NK-92 (cell line): ENCODE data around the gene GPRC5B.

Experiments used
- DNase-seq: peaks from one replicate; lab custom pipeline; 2025; ENCODE audit not compliant: unreplicated experiment; lab: John Stamatoyannopoulos, UW

Gene GPRC5B

DNA sequence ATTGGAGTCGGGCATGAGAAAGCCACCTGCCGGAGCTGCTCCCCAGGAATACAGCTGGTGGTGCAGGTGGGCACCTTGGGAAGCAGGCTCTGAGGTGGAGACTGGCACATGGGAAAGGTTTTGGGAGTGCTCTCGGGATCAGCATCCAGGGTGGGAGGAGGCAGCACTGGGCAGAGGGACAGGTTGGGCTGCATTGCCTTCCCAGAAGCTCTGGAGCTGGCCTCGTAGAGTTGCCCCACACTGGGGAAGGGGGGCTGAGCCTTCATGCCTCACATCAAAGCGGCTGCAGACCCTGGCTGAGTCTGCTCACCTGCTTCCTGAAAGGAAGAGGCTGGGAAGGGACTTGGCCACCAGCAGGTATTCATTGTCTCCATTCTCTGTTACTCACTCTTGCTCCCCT is 13.5 kb upstream of the GPRC5B start:
- DNase-seq, result no peak

DNA sequence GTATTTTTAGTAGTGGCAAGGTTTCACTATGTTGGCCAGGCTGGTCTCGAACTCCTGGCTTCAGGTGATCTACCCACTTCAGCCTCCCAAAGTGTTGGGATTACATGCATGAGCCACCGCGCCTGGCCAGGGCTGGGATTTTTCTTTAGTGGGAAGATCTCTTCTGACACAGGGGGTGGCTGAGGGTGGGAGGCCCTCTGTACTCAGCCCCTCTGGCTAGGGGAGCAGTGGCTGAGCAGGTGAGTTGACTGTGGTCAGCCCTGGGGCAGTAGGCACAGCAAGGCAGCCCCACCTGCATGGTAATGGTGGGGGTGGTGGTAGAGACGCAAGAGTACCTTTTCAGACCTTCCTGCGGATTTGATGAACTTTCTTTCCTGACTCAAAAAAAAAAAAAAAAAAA is 12.3 kb upstream of the GPRC5B start:
- DNase-seq, result no peak

DNA sequence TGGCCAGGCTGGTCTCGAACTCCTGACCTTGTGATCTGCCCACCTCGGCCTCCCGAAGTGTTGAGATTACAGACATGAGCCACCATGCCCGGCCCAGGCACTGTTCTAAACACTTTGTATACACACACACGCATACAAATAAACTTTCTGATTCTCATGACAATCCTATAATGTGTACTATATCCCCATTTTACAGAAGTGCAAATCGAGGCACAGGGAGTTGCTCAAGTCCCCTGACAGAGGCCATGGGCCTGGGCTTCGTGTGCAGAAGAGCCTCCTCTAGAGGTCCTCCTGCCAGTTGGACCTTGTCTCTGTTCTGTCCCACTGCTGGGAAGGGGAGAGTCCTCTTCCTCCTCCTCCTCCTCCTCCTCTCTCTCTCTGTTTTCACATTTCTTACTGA is 9.9 kb upstream of the GPRC5B start:
- DNase-seq, result no peak

DNA sequence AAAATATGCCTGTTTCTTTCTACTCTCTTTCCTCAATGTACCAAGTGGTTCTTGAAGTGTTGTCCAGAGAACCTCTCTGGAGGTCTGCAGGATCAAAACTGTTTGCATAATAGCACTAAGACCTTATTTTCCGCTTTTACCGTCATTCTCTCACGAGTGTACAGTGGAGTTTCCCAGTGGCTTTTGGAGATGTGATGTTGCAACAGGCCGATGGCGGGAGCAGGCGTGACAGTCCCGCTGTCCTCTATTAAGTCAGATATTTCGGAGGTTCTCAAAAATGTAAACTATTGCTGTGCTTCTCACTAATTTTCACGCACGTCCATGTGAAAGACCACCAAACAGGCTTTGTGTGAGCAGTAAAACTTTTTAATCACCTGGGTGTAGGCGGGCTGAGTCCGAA is 8.3 kb upstream of the GPRC5B start:
- DNase-seq, result no peak

DNA sequence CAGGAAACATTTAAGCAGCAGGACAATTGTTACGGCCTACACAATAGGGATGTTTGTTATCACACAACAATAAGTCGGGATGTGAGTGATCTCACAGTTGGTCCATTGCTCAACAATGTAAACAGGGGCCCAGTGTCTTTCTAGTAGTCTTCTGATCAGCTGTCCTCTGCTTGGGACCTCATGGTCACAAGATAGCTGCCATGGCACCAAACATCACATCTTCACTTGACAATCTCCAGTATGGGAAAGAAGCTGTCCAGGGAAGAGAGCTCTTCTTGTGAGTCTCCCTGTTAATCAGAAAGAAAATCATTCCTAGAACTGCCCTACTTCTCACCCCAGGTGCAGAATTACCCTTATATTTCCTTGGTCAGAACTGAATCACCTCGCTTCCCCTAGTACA is 6.3 kb upstream of the GPRC5B start:
- no peak for DNase-seq

DNA sequence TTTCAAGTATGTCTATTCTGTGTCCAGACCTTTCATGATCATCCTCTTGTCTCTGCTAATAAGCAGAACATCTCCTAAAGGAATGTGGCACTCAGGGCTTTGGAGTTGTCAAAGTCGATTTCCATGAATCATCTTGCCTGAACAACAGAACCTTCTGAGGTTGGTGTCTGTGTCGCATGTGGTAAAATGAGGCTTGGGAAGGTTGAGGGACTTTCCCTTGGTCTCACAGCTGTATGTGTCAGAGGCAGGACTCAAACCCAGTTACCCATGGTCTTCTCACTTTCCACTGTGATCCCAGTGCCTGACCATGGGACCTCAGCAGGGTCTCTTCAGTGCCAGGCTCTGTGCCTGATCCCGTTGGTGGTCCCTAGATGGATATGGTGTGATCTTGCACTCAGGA is 4.2 kb upstream of the GPRC5B start:
- DNase-seq, result no peak

DNA sequence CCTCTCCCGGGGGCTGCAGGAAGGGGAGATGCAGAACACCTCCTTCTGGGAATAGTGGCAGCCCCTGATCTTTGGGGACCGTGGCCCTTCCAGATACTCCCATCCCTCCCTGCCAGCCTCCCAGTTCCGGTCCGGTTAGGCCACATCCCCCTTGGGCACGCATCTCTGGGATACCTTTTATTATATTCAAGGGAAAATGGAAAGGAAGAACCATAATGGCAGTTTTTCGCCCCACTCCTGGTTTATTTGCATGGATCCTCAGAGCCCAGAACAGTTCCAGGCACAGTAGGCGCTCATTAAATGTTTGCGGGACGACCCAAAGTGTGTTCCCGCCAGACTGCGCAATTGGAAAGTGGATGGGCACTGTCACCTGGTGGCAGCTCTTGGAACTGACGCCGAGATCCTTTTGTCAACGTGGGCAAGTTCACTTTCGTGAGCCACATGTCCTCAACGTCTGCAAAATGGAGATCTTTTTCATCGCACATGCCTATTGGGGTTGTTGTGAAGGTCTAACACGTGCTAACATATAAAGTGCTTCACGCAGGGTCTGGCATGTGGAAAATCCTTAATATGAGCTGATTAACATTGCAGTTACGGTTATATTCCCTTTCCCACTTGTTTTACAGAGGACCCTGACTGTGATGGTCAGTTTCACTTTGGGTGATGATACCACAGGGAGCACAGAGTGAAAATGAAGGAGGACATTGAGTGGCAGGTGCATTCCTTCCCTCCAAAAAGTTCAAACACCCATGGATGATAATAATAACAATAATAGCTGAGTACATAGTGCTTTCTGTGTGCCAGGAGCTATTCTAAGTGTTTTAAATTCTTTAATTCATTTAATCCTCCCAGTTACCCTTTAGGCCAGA is 1.7 kb upstream of the GPRC5B start:
- DNase-seq, result no peak

DNA sequence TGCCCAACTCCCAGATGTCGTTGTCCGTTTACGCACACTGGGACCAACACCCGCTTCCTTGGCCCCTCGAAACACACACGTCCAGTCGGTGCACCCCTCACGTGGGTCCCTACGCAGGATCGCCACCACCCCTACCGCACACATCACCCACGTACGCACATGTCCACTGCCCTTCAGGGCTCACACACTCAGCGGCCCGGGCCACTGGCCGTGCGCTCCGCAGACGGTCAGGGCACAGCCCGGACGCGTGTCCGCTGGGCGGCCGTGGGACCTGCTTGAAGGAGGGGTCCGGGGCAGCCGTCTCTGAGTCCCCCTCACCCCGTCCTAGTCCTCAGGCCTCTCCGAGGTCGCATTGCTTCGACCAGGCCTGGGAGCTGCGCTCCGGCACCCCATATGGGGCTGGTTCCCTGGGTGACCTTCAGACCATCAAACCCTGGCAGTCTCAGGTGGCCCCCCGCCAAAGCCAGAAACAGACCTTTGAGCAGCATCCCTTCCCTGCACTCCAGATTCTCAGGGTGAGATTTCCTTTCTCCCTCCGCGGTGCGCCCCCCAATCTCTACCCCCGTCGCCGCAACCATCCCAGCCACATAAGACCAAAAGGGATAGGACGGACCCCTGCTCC is 914 bp upstream of the GPRC5B start:
- DNase-seq, result no peak

DNA sequence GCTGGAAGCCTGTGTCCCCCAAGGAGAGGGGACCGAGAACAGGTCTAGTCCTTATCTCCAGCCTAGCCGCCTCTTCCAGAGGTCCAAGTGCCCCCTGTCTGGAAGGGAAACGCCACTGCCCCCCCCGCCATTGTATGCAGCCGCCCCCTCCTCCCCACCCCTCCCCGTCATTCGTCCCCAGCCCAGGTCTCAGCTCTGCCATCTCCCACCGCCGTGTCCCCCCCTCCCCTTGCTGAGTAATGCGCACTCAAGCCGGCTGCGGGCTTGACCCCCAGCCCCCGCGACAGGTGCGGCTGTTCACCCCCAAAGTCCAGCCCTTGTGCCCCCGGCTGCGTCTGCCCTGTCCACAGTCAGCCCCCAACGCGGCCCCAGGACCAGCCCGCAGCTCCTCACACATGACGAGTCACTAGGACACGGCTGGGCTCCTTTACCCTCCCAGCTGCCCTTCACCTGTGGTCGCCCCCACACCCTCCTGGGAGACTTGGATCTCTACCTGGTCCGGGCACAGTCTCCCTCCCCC is 622 bp downstream of the GPRC5B start:
- DNase-seq, result no peak

DNA sequence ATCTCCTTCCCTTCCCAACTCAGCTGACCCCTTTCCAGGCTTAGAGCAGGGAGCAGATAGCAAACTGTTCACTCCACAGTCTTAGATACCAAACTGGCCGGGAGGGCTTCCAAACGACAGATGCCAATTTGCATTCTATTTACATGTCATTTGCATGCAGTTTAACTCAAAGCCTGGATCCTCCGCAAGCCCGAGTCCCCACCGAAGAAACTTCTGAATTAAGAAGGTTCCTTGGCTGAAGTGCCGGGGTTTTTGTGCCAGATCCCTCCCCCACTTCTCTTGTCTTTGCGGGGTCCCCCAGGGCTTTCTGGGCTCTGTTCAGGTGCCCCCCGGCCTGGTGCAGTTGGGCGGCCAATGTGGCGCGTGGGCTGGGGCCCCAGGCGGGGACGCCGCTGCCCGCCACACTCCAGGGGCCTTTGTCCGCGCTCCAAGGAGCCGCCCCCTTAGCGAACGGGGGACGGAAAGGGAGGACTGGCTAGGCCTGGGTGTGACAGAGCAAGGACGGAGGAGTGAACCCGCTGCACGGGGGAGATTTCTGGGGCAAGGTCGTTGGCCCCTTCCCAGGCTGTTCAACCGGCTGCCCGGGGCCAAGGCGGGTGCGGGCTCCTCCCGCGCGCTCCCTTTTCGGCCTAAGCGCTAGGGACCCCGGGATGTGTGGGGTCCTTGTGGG is 1.2 kb downstream of the GPRC5B start:
- DNase-seq, result no peak

DNA sequence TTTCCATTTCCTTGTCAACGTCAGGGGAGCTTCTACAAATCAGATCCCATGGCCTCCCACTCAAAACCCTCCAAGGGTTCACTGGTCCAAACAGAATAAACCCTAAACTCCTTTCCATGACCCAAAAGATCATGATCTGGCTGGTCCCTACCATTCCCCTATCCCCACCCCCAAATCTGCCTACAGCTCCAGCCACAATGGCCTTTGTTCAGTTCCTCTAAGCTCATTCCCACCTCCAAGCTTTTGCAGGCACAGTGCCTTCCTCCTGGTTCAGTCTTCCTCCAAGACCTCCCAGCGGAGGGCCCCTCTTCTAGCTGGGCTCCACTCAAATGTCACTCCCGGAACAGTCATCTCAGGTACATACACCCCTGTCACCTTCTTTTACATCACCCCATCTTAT is 2.0 kb downstream of the GPRC5B start:
- no peak for DNase-seq

DNA sequence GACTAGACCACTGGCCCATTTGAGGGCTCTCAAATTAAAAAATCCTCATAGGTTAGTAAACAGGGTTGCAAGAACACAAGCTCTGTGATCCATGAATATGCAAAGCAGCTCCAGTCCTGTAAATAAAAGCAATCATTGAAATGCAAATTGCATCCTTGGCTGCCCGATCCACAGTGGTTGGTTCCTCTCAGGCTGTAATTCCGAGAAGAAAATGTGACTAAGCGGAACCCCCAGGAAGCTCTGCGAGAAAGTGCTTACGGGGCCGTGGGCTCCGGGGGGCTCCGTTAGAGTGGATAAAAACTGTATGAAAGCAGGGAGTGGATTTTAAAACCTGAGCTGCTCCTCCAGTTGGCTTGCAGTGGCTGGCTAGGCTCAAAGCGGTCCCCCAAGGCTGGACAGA is 2.5 kb downstream of the GPRC5B start:
- DNase-seq, result no peak

DNA sequence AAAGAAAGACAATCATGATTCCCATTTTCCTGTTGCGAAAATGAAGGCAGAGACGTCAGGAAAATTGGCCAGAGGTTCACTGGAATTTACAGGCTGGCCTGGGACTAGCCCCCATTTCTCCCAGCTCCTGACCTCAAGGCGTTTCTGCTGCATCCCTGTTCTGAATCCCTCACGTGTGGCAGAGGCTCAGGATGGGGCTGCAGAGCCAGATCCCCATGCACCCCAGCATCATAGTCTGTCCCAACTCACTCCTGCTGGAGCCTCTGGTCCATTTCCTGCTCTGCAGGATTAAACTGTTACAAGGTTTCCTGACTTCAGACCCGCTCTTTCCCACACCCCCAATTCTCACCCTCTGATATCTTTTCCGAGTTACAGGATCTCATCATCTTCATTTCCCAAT is 2.9 kb downstream of the GPRC5B start:
- DNase-seq, result no peak

DNA sequence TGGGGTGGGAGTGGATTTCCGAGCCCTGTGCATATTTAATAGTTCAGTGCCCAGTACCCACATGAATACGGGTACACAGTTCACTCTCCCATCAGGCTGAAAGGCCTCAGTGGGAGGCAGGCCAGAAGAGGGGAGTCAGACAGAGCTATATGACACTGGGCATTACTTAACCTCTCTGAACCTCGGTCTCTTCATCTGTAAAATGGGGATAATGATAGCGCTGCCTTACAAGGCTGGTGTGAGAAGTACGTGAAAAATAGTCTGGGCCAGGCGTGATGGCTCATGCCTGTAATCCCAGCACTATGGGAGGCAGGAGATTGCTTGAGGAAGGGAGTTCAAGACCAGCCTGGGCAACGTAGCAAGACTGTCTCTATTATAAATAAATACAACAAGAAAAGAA is 3.6 kb downstream of the GPRC5B start:
- no peak for DNase-seq

DNA sequence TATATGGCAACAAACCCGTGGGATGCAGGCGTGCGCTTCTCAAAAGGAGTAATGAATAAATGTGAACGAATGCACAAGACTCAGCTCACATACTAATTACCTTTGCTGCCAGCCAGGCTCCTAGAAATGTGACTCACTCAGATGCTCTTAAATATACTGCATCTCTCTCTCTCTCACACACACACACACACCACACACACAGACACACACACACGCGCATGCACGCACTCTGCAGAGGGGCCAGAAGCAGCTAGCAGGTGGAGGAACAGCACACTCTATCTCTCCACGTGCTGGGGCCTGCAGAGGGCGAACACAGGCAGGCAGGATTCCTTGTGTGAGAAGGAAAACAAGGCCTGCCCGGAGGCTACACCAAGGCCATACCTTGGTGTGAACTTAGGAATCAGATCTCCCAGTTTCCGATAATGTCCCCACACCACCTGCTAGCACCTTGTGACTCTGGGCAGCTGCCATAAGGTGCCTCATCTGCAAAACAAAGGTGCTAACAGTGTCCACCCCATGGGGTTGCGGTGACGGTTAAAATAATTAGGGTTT is 5.3 kb downstream of the GPRC5B start:
- DNase-seq, result no peak

DNA sequence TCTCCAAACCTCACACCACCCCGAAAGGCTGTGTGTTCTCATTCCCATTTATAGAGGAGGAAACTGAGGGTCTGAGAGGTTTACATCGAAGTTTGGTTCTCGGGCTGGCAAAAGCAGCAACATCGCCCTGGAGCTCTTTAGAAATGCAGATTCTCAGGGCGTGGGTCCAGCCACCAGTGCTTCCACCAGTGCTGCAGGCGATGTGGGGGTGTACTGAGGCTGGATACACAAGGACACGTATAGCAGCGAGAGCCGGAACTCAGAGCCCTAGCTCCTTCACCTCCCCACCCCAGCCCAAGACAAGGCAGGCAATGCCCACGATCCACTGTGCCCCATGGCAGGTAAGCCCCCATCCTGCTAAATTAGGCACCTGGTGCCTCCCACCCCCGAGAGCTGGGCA is 5.9 kb downstream of the GPRC5B start:
- DNase-seq, result no peak

DNA sequence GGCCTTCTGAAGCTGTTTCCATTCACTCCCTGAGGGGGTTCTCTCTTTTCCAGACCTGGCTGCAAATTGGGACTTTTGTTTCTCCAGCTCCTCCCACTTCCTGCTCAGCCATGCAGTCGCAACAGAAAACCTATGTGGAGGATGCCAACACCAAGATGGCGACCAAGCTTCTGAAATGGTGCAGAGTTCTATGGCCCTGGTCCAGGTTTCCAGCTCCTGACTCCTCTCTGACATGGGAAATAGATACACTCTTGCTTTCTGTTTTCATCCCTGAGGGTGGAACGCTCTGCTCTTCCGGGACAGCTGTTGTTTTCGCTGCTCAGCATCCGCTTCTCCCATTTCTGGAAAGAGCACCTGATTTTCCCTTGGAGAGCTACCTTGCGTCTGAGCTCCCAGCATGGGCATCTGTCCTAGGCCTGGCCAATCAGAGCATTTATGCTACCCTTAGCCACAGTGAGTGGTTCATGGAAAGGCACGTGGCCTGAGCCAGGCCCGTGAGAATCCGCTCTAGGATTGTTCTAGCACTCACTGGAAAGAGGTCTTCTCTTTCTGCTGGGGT is 8.1 kb downstream of the GPRC5B start:
- DNase-seq, result no peak

DNA sequence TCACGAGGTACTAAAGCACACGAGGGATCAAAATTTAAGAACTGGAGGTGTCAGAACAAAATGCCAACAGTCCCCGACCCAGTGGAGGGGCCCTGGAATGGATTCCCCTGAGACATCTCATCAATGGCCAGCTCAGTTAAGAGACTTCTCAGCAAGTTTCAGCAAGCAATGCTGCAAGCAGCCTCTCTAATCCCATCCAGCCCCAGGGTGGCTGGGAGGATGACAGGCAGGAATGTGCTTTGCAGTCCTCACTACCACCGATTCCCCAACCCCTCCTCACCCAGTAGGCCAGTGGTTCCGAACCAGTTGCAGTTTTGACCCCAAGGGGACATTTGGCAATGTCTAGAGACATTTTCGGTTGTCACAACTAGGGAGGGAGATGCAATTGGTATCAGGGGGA is 8.7 kb downstream of the GPRC5B start:
- DNase-seq, result no peak

DNA sequence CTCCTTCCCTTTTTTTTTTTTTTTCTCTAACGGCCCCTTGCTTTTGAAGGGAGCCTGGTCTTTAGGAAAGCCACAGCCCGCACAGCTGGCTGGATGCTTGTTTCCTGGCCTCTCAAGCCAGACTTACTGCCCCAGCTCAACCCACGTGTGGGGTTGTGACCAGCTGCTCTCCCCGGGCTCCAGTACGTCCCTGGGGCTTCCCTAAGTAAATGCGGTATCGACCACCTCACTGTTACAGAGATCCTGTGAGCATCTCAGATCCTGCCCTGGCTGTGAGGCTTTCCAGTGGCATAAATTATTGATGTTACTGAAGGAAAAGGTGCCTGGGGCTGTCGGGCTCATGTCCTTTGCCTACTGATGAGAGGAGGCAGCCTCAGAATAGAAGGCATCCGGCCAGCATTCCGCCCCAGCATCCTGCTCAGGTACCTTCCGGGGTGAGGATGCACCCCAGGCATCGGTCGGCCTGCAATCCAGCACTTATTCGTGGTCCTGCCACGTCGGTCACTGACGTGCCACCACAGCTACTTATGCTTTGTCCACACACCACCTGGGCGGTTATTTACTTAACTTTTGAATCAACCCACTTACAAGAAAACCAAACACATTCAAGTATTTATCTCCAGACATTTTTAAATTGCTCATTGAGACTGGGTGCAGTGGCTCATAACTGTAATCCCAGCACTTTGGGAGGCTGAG is 9.6 kb downstream of the GPRC5B start:
- no peak for DNase-seq

DNA sequence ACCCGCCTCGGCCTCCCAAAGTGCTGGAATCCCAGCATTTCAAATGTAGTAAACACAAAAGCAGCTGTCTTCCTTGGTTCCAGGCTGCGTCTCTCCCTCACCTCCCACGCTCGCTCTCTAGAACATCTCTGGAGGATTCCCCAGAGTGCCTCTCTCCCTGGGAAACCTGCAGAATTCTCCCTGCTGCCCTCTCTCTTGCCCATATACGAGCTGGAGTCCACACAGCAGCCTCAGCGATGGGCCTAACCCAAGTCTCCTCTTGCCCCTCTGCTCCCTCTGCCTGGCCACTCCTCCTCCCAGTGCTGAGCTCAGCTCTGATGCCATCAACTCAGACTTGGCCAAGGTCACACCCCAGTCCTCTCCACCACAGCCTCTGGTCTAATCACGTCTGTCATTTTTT is 10.6 kb downstream of the GPRC5B start:
- DNase-seq, result no peak

DNA sequence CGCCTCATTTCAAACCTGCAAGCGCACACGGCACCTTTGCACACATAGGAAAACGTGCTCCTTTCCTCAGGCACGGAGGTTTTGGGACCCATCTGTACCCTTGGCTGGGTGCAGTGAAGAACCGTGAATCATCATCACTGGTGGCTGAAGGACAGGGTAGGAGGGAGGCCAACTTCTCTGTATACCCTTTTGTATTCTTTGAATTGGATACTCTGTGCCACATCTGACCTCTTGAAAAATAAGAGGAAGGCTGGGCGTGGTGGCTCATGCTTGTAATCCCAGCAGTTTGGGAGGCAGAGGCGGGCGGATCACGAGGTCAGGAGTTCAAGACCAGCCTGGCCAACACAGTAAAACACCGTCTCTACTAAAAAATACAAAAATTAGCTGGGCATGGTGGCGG is 11.7 kb downstream of the GPRC5B start:
- no peak for DNase-seq
